ENCODE measurements around the gene DCAF6.

The DCAF6 gene

DNA sequence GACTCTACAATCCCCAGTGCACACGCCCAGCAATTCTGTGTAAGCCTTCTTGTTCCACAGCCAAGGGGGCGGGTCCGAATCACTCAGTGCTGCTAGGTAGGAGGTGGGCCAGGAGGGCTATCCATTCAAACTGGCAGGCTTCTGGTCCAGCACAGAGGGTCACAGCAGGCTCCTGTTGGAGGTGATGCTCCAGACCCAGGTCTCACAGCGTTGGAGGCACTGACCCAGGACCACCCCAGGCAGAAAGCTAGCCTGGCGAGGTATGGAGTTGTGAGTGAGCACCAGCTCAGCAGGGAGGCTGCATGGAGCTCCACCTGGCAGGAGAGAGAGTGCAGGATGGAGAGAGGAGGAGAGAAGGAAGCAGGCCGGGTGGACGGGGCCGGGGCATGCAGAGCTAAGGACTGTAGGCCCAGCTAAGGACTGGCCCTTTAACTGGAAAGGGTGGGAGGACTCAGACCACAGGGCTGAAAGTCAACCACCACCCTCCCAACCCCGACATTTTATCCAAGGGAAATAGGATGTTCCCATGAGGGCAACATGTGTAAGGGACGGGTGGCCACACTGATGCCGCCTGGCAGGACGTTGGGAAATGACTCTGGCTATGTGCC is 161.5 kb downstream of the DCAF6 start:
- DNase-seq (ENCODE audit: extremely low spot score) = no peak
- TF ChIP-seq FOXK2 (IDR thresholded peaks at IDR 0.05) (no peak), SUZ12 (IDR thresholded peaks at IDR 0.05) (no peak), HDGF (IDR thresholded peaks at IDR 0.05; ENCODE audit: borderline replicate concordance) (no peak), L3MBTL2 (conservative IDR thresholded peaks at IDR 0.05) (no peak), ZNF384 (IDR thresholded peaks at IDR 0.05) (no peak), ELF4 (IDR thresholded peaks at IDR 0.05) (no peak), FOXA1 (IDR thresholded peaks at IDR 0.05) (no peak), FOXM1 (IDR thresholded peaks at IDR 0.05; ENCODE audit: borderline replicate concordance) (no peak), NFRKB (IDR thresholded peaks at IDR 0.05) (no peak), TARDBP (IDR thresholded peaks at IDR 0.05) (no peak), BHLHE40 (IDR thresholded peaks at IDR 0.05; ENCODE audit: borderline replicate concordance) (no peak), ARNT (IDR thresholded peaks at IDR 0.05) (no peak), SP1 (IDR thresholded peaks at IDR 0.05) (no peak), CTBP1 (IDR thresholded peaks at IDR 0.05; ENCODE audit: borderline replicate concordance) (no peak), LEF1 (IDR thresholded peaks at IDR 0.05; ENCODE audit: borderline replicate concordance) (no peak)
- TF ChIP-seq, protein P1, sequence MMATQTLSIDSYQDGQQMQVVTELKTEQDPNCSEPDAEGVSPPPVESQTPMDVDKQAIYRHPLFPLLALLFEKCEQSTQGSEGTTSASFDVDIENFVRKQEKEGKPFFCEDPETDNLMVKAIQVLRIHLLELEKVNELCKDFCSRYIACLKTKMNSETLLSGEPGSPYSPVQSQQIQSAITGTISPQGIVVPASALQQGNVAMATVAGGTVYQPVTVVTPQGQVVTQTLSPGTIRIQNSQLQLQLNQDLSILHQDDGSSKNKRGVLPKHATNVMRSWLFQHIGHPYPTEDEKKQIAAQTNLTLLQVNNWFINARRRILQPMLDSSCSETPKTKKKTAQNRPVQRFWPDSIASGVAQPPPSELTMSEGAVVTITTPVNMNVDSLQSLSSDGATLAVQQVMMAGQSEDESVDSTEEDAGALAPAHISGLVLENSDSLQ (IDR thresholded peaks at IDR 0.05) = no peak
- ChIA-PET CTCF (no interaction called here), POLR2A (interaction anchor here (0.6 kb wide), 1 partner anchor 84 kb away, joined by 3 read pairs; no protein-coding TSS in a partner anchor)

DNA sequence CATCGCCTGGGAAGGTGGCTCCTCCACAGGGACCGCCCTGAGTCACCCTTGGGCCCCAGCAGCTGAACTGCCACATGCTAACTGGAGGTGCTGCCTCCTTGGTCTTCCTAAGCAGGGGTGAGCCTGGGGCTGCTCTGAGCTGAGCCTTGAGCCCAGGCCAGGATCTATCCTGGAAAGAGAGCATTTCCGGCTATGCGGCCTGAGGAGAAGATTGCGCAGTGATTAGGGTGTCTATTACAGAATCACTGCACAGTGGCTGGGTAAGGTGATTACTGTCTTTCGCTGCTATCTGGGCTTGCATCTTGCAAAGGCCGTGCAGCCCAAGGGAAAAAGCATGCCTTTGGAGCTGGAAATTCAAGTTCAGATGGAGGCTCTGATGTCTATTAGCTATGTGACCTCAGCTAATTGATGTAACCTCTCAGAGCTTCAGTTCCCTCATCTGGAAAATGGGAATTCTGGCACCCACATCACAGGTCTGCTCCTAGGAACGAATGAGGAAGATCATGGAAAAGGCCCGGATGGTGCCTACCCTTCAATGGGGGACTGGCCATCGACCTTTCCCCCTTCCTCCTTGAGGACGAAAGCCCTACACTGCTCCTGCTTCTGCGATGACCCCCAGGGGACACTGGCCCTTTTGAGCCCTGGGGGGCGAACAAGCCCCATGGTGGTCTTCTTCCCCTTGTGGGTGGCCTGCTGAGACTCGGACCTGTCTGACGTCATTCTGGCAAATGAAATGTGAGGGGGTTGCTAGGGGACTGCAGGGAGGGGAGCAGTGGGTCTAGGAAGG is 162.2 kb downstream of the DCAF6 start:
- CTCF ChIA-PET = no interaction called here
- POLR2A ChIA-PET = interaction anchor here (0.6 kb wide), 1 partner anchor 83 kb away, joined by 3 read pairs; no protein-coding TSS in a partner anchor
- DNase-seq (ENCODE audit: extremely low spot score) = no peak
- TF ChIP-seq FOXM1 (IDR thresholded peaks at IDR 0.05; ENCODE audit: borderline replicate concordance) = no peak
- no peak for TF ChIP-seq TARDBP (IDR thresholded peaks at IDR 0.05)
- TF ChIP-seq LEF1 (IDR thresholded peaks at IDR 0.05; ENCODE audit: borderline replicate concordance) = no peak
- no peak for TF ChIP-seq NFRKB (IDR thresholded peaks at IDR 0.05)
- TF ChIP-seq ARNT (IDR thresholded peaks at IDR 0.05) = no peak
- no peak for TF ChIP-seq SP1 (IDR thresholded peaks at IDR 0.05)
- no peak for TF ChIP-seq BHLHE40 (IDR thresholded peaks at IDR 0.05; ENCODE audit: borderline replicate concordance)

DNA sequence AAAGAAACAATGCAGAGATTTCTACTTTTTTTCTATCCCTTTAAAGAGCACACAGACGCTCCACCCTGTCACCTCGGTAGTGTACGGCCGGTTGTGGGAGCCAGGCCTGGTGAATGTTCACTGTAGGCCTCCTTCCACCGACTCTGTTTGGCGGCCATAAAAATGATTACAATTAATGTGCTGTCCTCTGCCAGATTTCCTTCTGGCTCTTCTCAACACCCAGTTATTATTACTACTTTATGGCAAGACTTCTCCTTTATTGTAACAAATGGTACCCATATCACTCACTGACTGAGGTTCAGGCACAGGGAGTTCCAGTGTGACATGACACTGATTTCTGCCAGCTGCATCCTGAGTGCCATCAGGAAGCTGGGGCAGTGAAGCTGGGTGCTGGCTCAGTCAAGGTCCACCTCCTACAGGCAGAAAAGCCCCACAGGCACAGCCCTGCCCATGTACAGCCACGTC is 162.9 kb downstream of the DCAF6 start:
- TF ChIP-seq, protein P1 (IDR thresholded peaks at IDR 0.05) = no peak
- TF ChIP-seq FOXK2 (IDR thresholded peaks at IDR 0.05) = no peak
- ChIA-PET CTCF (no interaction called here), POLR2A (no interaction called here)
- DNase-seq (ENCODE audit: extremely low spot score) = no peak

DNA sequence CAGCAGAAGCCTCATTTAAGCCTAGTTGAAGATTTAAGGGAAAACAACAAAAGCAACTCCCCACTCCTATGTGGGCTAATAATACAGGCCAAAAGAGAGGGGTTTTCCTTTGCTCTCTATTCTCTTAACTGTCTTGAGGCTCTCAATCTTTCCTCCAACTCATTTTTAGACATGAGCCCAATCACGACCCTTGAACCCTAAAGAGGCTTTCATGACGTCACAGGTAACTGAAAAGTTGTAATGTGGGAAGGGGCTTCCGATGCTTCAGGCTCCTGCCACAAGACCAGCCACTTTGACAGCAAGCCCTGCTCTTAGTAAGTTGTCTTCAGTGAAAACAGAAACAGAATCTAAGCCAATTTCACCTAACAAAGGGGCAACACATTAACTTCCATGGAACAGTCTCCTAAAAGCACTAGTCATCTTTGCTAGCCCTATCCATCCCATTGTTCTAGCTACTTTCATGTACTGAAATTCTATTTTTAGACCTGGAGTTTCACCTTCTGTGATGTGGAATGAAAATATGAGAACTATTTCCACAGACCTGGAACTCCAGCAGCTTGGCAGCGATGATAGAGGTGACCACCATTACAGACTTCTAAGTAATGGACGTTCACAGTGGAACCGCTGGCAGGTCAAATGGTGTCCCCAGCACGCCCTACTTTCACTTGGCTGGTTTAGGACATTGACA is 164.0 kb downstream of the DCAF6 start:
- POLR2A ChIA-PET = no interaction called here

DNA sequence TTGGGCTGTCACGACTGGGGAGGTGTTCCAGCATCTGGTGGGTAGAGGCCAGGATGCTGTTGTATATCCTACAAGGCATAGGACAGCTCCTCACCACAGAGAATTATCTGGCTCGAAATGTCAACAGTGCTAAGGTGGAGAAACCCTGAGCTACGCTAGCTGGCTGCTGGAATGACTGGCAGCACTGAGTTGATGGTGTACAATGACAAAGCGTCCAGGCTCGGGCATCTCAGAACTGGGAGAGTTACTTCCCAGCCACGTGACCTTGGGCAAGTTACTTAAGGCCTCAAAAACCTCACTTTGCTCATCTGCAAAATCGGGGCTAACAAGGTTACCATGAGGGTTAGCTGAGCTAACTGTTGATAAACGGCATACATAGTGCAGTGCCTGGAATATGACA is 164.9 kb downstream of the DCAF6 start:
- TF ChIP-seq ZNF384 (IDR thresholded peaks at IDR 0.05) = no peak
- TF ChIP-seq, protein P1 (IDR thresholded peaks at IDR 0.05) = no peak
- TF ChIP-seq HDGF (IDR thresholded peaks at IDR 0.05; ENCODE audit: borderline replicate concordance) = no peak
- TF ChIP-seq BHLHE40 (IDR thresholded peaks at IDR 0.05; ENCODE audit: borderline replicate concordance) = no peak
- TF ChIP-seq FOXA1 (IDR thresholded peaks at IDR 0.05) = no peak
- TF ChIP-seq LEF1 (IDR thresholded peaks at IDR 0.05; ENCODE audit: borderline replicate concordance) = no peak
- TF ChIP-seq ARNT (IDR thresholded peaks at IDR 0.05) = no peak
- no peak for TF ChIP-seq FOXK2 (IDR thresholded peaks at IDR 0.05)
- TF ChIP-seq FOXM1 (IDR thresholded peaks at IDR 0.05; ENCODE audit: borderline replicate concordance) = no peak
- no peak for TF ChIP-seq NFRKB (IDR thresholded peaks at IDR 0.05)
- no peak for TF ChIP-seq SP1 (IDR thresholded peaks at IDR 0.05)
- no peak for TF ChIP-seq SUZ12 (IDR thresholded peaks at IDR 0.05)
- no peak for TF ChIP-seq ELF4 (IDR thresholded peaks at IDR 0.05)
- TF ChIP-seq CTBP1 (IDR thresholded peaks at IDR 0.05; ENCODE audit: borderline replicate concordance) = no peak
- TF ChIP-seq TARDBP (IDR thresholded peaks at IDR 0.05) = no peak
- no peak for TF ChIP-seq L3MBTL2 (conservative IDR thresholded peaks at IDR 0.05)
- CTCF ChIA-PET = interaction anchor here (1.0 kb wide), 1 partner anchor 19 kb away, joined by 3 read pairs; no protein-coding TSS in a partner anchor
- POLR2A ChIA-PET = interaction anchor here (1.1 kb wide), 1 partner anchor 7 kb away, joined by 3 read pairs; no protein-coding TSS in a partner anchor
- DNase-seq (ENCODE audit: extremely low spot score) = no peak

More for the DNA sequence above, 164.0 kb downstream of the DCAF6 start:
- CTCF ChIA-PET = interaction anchor here (0.6 kb wide), 1 partner anchor 89 kb away, joined by 3 read pairs; no protein-coding TSS in a partner anchor
- no peak for TF ChIP-seq ZNF384 (IDR thresholded peaks at IDR 0.05)
- no peak for TF ChIP-seq HDGF (IDR thresholded peaks at IDR 0.05; ENCODE audit: borderline replicate concordance)
- no peak for TF ChIP-seq TARDBP (IDR thresholded peaks at IDR 0.05)
- TF ChIP-seq BHLHE40 (IDR thresholded peaks at IDR 0.05; ENCODE audit: borderline replicate concordance) = no peak
- TF ChIP-seq FOXK2 (IDR thresholded peaks at IDR 0.05) = no peak
- no peak for TF ChIP-seq FOXA1 (IDR thresholded peaks at IDR 0.05)
- TF ChIP-seq L3MBTL2 (conservative IDR thresholded peaks at IDR 0.05) = no peak
- TF ChIP-seq LEF1 (IDR thresholded peaks at IDR 0.05; ENCODE audit: borderline replicate concordance) = no peak
- TF ChIP-seq ELF4 (IDR thresholded peaks at IDR 0.05) = no peak
- no peak for TF ChIP-seq SUZ12 (IDR thresholded peaks at IDR 0.05)
- TF ChIP-seq NFRKB (IDR thresholded peaks at IDR 0.05) = no peak
- TF ChIP-seq, protein P1 (IDR thresholded peaks at IDR 0.05) = no peak
- no peak for TF ChIP-seq ARNT (IDR thresholded peaks at IDR 0.05)
- no peak for DNase-seq (ENCODE audit: extremely low spot score)

Data from HEK293T (cell line).